Measurements from ENCODE around the gene ABI3BP.
"Not testable (repeated sequence)": the region's sequence is repeated elsewhere in the genome, so short reads cannot be mapped to it uniquely, and the experiment has no call there.

ABI3BP gene

DNA sequence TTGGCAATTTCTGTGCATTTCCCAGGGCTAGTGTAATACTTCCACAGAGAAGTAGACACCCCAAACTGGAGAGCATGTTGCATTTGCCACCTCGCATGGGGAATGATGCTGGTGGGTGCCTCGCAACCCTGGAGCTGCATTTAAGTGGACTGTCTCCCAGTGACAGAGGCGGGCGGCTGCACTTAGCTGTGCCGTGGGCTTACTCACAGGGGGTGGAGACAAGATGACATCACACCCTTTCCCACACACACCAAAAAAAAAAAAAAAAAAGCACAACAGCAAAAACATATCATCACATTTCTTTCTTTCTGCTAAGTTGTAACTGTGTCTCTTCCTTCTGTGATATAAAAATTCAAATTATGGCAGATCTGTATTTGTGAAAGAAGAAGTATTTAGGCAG lies at the start of gene ABI3BP:
TSS of gene ABI3BP (minus strand) at position 113 of the 400 bp plus-strand sequence. CDS start at position 76, 37 bp downstream.
- DNase-seq = peak in 1 of 2 donors; percentile 3

GRCh38 chr3:101039285-101039684 lies 46.1 kb upstream of the ABI3BP start:
- no peak for DNase-seq

DNA sequence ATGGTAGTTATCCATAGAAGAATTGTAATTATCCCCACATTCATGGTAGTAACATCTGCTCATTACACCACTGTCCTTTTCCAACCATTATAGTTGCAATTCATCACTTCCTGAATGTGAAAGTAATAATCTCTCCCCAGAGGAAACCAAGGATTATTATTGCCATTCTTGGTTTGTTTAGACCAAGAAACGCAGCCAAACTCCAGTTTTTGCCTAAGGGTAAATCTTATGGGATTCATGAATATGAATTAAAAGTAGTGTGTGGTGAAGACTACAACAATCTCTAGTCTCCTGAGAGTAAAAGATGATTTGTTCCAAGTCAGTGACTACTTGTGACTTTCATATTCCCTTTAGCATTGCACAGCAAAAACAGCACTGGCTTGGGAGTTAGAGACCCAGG lies 45.7 kb upstream of the ABI3BP start:
- no peak for DNase-seq

DNA sequence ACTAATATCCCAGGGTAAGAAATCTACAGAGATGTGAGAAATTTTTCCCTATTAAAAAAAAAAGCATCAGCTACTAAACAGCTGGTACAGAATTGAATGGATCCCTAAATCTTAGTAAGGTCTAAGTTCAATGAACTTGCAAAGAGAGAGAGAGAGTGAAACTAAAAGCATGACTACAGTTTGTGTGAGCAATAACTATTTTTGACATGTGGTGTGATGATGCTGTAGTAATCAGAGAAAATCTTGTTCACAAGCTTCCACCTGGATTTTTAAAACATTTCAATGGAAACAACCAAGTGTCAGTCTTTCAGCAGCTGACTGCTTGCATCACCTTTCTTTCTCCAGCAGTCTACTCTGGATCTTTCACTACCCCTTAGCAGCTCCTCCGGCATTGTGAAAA lies 45.2 kb upstream of the ABI3BP start:
- DNase-seq = no peak

- DNase-seq = no peak
Measured at GRCh38 chr3:101037613-101038012, 44.4 kb upstream of the ABI3BP start.

DNA sequence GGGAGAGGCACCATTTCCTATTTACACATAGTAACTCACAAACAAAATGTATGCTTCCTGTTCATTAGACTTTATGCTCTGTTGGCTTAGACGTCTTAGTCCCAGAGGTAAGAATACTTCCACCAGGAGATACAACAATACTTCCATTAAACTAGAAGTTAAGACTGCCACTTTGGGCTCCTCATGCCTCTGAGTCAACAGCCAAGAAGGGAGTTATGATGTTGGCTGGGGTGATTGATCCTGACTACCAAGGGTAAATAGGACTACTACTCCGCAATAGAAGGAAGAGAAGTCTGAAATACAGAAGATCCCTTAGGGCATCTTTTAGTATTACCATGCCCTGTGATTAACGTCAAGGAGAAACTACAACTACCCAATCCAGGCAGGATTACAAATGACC lies 43.5 kb upstream of the ABI3BP start:
- no peak for DNase-seq

DNA sequence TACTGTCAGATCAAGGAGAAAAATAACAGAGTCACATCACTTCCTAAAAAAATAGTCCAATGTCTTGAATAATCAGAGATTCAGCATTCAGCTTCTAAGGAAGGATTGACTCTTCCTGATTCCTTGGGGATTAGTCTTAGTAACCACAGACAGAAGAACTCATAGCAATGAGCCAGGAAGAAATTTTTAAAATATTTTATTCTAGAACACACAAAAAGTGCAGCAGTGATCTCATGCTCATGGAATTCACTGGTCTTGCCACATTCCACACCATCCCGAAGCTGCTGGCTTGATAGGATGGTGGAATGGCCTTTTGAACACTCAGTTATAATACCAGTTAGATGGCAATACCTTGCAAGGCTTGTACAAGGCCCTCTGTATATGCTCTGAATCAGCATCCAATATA lies 43.0 kb upstream of the ABI3BP start:
- no peak for DNase-seq

DNA sequence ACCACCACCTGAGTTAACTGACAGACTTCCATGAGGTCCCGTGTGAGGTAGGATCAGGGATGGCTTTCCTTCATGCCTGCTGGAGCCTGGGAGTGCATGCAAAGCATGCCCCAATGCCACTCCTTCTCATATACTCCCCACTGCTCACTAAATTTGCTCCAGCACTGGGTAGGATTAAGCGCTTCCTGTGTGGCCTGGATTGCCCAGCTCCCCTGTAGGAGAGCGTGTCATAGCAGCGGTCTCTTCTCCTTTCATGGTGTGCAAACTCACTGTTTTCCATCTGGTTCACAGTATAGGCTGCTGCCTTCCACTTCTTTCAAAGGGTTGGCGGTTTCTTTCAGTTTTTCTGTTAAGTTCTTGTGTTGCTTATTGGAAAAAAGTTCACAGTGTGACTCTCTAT lies 34.1 kb upstream of the ABI3BP start:
- no peak for DNase-seq

DNA sequence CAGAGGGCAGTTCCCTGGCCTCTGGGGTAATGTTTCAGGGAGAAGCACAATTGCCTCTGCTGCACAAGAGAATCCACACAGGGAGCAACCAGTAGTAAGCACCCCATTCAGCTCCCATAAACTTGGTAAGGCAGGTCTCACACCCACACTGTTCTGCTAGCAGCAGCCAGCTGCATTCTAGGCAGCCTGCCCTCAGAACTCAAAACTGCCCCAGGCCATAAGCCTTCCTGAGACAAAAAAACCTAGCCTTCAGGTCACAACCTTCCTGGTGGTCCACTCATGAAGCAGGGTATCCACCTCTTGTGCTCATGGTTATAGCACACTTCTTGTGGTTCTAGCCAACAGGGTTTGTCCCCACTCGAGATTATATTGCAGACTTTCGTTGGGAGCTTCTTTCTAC lies 33.7 kb upstream of the ABI3BP start:
- no peak for DNase-seq

DNA sequence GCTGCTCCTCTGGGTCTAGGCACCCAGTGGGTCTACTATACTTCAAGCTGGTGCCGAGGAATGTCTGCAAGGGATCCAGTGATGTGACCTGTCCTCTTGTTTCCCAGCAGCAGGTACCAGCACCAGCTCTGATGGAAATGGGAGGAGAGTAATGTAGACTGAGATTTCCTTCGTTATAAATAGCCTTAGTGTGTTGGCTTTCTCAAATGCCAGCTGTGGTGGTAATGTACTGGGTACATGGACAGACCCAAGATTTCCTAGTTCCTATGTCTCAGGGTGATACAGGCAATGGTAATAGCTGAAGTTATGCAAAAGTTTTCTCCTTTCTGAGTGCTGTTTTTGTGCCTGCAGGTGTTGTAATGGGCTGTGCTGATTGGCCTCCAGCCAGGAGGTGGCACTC lies 33.0 kb upstream of the ABI3BP start:
- DNase-seq = no peak

GRCh38 chr3:101020351-101021015 lies 27.3 kb upstream of the ABI3BP start:
- DNase-seq = no peak

DNA sequence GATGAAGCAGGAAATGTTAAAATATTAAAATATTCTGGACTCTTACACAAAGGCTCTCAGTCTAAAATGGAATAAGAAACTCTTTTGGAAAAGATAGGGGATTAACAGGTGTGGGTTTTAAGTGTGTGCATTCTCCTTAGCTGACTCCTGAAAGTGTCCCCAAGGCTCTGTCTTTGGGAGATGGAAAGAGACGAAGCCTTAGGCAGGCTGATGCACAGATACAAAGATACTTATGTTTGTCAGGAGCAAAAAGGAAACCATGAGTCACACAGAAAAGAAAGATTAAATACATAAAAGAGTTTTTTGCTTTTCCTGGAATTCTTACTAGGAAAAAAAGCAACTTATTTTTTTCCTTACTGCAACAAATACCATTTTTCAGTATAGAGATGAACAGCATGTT lies 23.8 kb upstream of the ABI3BP start:
- DNase-seq = no peak

DNA sequence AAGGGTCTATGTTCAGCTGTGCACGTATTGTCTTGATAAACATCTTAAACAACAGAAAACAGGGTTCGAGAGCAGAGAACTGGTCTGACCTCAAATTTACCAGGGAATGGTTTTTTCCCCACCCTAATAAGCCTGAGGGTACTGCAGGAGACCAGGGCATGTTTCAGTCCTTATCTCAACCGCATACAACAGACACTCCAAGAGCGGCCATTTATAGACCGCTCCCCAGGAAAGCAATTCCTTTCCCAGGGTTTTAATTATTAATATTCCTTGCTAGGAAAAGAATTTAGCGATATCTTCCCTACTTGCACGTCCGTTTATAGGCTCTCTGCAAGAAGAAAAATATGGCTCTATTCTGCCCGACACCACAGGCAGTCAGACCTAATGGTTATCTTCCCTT lies 19.1 kb upstream of the ABI3BP start:
- not testable (repeated sequence) for DNase-seq

- DNase-seq = no peak
Measured at GRCh38 chr3:101011136-101011535, 17.9 kb upstream of the ABI3BP start.

DNA sequence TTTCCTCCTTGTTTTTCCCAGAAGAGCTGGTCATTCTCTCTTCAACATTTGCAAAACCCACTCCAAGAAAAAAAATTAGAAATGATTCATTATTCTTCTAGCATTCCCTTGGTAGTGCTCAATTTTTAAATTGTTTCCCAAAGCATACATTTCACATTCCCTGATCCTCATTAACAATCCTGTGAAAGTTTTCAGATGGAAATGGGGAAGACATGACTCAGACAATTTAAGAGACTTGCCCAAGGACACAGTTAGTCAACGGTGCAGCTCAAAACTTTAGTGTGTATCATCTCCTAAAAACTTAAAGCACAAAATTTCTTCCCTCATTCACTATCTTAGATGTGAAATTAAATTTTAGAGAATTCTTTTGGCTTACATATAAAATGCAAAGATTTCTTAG lies 17.1 kb upstream of the ABI3BP start:
- DNase-seq = no peak

DNA sequence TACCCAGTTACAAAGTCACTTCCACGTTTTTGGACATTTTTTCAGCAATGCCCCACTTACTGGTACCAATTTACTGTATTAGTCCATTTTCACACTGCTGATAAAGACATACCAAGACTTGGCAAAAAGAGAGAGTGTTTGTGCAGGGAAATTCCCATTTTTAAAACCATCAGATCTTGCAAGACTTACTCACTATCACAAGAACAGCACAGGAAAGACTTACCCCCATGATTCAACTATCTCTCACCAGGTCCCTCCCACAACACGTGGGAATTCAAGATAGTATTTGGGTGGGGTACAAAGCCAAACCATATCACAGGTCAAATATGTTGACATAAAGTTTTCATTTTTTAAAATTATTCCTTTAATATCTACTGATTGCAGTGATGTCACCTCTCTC lies 16.2 kb upstream of the ABI3BP start:
- no peak for DNase-seq

- DNase-seq = no peak
Measured at GRCh38 chr3:100999160-100999559, 5.9 kb upstream of the ABI3BP start.

- no peak for DNase-seq
Measured at GRCh38 chr3:100994809-100995208, 1.6 kb upstream of the ABI3BP start.

DNA sequence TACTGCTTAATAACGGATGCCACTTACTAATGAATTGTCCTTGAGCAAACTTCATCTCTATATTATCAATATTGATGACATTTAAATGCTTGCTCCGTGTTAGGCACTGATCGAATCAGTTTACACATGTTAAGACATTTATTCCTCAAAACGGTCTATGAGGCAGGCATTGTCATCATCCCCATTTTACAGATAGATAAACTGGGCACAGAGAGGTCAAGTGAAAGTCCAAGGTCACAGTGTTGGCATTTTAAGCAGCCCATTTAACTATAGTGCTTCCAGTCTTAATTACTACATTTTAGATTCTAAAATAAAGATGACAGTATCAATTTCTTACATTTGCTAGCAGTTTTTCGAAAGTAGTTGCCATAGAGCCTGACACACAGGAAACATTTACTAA lies 966 bp upstream of the ABI3BP start:
- no peak for DNase-seq

- no peak for DNase-seq
Measured at GRCh38 chr3:100992231-100993012, 799 bp downstream of the ABI3BP start.

DNA sequence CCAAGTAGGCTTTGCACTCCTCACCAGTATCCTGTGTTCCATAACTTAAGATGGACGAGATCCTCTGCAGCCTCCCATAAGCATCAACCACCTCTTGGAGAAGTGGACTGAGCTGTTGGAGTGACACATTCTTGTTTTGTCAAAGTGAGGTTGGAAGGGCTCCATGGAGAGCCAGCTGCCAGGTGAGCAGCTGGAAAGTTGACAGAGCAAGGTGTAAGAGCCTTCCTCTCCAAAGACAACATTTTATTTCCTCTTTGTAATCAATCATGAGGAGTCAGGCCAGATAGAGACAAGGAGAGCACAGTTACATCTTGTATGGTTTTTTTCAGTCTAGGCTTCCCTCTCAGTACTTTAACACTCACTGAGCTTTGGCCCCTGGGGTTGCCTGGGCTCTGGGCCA lies 5.1 kb downstream of the ABI3BP start:
- DNase-seq = no peak

DNA sequence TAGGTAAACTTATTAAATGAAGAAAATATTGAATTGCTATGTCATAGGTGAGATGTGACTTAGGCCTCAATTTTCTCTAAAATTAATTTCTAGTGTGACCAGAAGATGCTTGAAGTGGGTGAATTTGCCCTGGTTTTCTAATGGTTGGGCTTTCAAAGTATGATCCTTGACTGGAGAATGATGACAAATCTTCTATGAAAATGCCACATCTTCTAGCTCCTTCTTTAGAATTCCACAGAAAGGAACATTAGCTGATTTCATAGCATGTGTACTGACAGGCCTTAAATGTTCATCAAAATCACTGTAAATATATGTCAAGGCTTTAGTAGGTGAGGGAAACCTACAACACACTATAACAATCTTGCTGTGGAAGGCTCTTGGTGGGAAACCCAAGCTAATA lies 8.9 kb downstream of the ABI3BP start:
- DNase-seq = no peak

- DNase-seq = no peak
Measured at GRCh38 chr3:100982710-100983109, 10.5 kb downstream of the ABI3BP start.

DNA sequence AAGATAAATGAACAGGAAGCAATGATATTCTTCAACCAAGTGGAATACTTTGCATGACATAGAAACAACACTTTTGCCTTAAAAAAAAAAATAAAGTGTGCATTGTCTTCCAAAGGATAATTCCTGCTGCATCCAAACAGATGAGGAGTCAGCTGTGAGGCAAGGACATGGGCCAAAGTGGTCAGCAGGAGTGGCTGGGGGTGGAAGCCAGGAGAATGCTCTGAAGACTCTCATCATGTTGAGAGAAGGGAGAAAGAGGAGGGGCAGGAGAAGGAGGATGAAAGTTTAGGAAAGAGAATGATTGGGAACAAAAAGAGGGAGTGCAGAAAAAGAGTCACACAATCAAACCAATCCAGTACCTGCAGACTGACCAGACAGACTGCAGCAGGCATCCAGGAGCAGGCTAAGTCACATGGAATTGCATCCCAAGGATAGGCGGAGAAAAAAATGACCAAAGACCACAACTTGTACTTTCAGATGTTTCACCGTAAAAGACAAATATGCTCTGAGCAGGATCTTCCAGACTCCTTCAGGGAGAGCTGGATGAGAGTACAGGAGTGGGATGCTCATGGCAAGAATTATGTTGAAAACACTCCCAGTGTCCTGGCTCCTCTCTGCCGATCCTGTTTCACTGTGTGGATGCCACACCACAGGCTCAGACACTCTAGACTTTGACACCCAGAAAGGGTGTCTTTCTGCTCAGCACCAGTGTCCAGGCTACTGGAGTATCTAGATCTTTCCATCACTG lies 11.9 kb downstream of the ABI3BP start:
- no peak for DNase-seq
